Fibroblast of lung (primary cell): Measurements from ENCODE around the gene SNX8. TPM values are rescaled to one million over a fixed set of nuclear protein-coding genes. Genes with fewer than 3 reads are reported as not detected.
A peak's percentile ranks its signal among the peaks of the same experiment; 100 is the strongest.

Experiments used
- DNase-seq, 2 donors: peaks; one replicate each; pipeline versions ENCODE4 v3.0.0 to v3.0.0-alpha.2; 2010; ENCODE audit warnings: low read depth in 2 of 2
- H2AFZ ChIP-seq: 2 replicates; pipeline ENCODE4 v1.5.1; 2012; ENCODE audit warnings: low read length, control low read depth, inconsistent platforms
- H3K27ac ChIP-seq: 2 replicates; pipeline ENCODE4 v1.5.1; 2011; ENCODE audit warnings: low read length, control low read depth; ENCODE audit not compliant: insufficient read depth
- H3K27me3 ChIP-seq: 2 replicates; pipeline ENCODE4 v1.5.1; 2011; ENCODE audit warnings: mild to moderate bottlenecking, low read length; ENCODE audit not compliant: control insufficient read depth, insufficient read depth
- H3K36me3 ChIP-seq: 2 replicates; pipeline ENCODE4 v1.5.1; 2011; ENCODE audit warnings: low read length; ENCODE audit not compliant: control insufficient read depth, insufficient read depth
- H3K4me1 ChIP-seq: 2 replicates; pipeline ENCODE4 v1.5.1; 2011; ENCODE audit warnings: low read length; ENCODE audit not compliant: control insufficient read depth, insufficient read depth; ENCODE audit errors: extremely low read depth
- H3K4me2 ChIP-seq: 2 replicates; pipeline ENCODE4 v1.5.1; 2011; ENCODE audit warnings: low read length, control low read depth; ENCODE audit not compliant: insufficient read depth; ENCODE audit errors: extremely low read depth
- H3K4me3 ChIP-seq, 4 experiments: fragments of 200-600 bp in 1 of 4; sonication (generic) in 1 of 4; replicated peaks in 1 of 4; 2 replicates each; pipeline ENCODE4 v1.5.1; 2011 to 2016; ENCODE audit warnings: low read length in 4 of 4, low read depth in 3 of 4, mild to moderate bottlenecking in 3 of 4, control low read depth in 2 of 4, inconsistent platforms in 1 of 4, mixed read lengths in 1 of 4; ENCODE audit not compliant: insufficient read depth in 1 of 4; ENCODE audit errors: control extremely low read depth in 1 of 4
- H3K79me2 ChIP-seq: 2 replicates; pipeline ENCODE4 v1.5.1; 2012; ENCODE audit warnings: mild to moderate bottlenecking, low read length, inconsistent platforms; ENCODE audit not compliant: control insufficient read depth, insufficient read depth
- H3K9ac ChIP-seq: 2 replicates; pipeline ENCODE4 v1.5.1; 2011; ENCODE audit warnings: mild to moderate bottlenecking, low read length, control low read depth; ENCODE audit not compliant: insufficient read depth
- H3K9me3 ChIP-seq: 2 replicates; pipeline ENCODE4 v1.5.1; 2012; ENCODE audit warnings: low read depth, low read length; ENCODE audit not compliant: control insufficient read depth, insufficient read depth
- H4K20me1 ChIP-seq: 2 replicates; pipeline ENCODE4 v1.5.1; 2011; ENCODE audit warnings: low read length; ENCODE audit not compliant: control insufficient read depth, insufficient read depth; ENCODE audit errors: extremely low read depth
- EZH2 ChIP-seq: IDR thresholded peaks from 2 replicates; pipeline ENCODE4 v1.5.1; 2012; ENCODE audit warnings: low read length, control low read depth, mild to moderate bottlenecking; ENCODE audit errors: missing control alignments
- polyA plus RNA-seq, 2 donors: library from polyadenylated mRNA; depleted of rRNA in 1 of 2; stranded (reverse) in 1 of 2; unstranded in 1 of 2; fragments of >200 nt; gene quantifications; 2 replicates each; pipeline ENCODE4 v1.2.1, GENCODE V29; 2011 to 2012; ENCODE audit warnings: missing spikeins in 1 of 2
- total RNA-seq: library from RNA; depleted of rRNA; stranded (reverse); fragments of >200 nt; gene quantifications from 2 replicates; pipeline ENCODE4 v1.2.1, GENCODE V29; 2014
- TF ChIP-seq, protein P1 (sequence below), 2 donors: IDR thresholded peaks in 1 of 2; conservative IDR thresholded peaks in 1 of 2; 1 replicate in 1 of 2; 2 replicates in 1 of 2; pipeline ENCODE4 v1.5.1; 2011 to 2012; ENCODE audit warnings: low read length in 2 of 2, control low read depth in 1 of 2, inconsistent platforms in 1 of 2, low read depth in 1 of 2, mild to moderate bottlenecking in 1 of 2

SNX8 gene
- total and polyA plus RNA-seq, 2 donors (not counting 1 experiment from before 2014, with no cell fraction given), result 13.2 to 27.4 TPM

DNA sequence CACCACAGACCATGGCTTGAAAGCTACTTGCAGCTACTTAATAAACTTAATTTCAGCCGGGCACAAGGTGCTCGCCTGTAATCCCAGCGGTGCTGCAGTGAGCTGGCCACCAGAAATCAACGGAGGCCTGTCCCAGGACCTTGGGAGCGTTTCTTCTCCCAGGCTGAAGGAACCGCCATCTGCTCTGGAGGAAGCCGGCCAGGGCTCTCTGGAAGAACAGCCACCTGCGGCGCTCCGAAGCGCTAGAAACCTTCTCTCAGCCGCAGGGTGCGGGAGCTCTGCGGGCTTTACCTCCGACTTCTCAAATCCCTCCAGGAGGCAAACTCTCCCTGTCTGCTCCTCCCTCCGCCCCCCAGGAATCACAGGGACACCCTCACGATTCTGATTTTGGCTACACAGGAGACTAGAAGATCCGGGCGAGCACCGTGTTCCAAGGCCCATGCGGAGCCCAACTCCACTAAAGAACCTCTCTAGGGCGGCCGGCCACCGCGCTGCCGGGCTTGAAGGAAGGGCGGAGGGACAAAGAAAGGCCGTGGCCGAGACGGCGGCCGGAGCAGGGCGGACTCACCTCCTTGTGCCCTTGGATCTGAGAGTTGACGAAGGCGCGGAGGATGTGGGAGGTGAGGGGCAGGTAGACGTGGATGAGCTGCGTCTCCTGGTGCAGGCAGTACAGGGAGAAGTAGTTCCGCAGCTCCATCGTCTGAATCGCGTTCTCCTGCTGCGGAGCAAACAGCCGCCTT is 57.8 kb downstream of the SNX8 start:
- Histone ChIP-seq H3K9ac (no peak overlapping the region), H3K27me3 (no peaks in the 10 kb centered on the region), H3K79me2 (no peaks in the 10 kb centered on the region), H4K20me1 (no peaks in the 10 kb centered on the region), H3K36me3 (peaks cover 6% of the 10 kb centered on the region), H3K4me2 (no peak overlapping the region), H3K9me3 (no peaks in the 10 kb centered on the region), H3K27ac (no peak overlapping the region), H3K4me1 (no peaks in the 10 kb centered on the region), H3K4me3 (no peak overlapping the region), H2AFZ (no peak overlapping the region)
- DNase-seq, result no peak
- TF ChIP-seq, protein P1, sequence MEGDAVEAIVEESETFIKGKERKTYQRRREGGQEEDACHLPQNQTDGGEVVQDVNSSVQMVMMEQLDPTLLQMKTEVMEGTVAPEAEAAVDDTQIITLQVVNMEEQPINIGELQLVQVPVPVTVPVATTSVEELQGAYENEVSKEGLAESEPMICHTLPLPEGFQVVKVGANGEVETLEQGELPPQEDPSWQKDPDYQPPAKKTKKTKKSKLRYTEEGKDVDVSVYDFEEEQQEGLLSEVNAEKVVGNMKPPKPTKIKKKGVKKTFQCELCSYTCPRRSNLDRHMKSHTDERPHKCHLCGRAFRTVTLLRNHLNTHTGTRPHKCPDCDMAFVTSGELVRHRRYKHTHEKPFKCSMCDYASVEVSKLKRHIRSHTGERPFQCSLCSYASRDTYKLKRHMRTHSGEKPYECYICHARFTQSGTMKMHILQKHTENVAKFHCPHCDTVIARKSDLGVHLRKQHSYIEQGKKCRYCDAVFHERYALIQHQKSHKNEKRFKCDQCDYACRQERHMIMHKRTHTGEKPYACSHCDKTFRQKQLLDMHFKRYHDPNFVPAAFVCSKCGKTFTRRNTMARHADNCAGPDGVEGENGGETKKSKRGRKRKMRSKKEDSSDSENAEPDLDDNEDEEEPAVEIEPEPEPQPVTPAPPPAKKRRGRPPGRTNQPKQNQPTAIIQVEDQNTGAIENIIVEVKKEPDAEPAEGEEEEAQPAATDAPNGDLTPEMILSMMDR (conservative IDR thresholded peaks at IDR 0.05 in 1 of 2, IDR thresholded peaks at IDR 0.05 in 1 of 2; ENCODE audit: low read depth in 1 of 2, low read length in 2 of 2), result no peak
- no peak for TF ChIP-seq EZH2

DNA sequence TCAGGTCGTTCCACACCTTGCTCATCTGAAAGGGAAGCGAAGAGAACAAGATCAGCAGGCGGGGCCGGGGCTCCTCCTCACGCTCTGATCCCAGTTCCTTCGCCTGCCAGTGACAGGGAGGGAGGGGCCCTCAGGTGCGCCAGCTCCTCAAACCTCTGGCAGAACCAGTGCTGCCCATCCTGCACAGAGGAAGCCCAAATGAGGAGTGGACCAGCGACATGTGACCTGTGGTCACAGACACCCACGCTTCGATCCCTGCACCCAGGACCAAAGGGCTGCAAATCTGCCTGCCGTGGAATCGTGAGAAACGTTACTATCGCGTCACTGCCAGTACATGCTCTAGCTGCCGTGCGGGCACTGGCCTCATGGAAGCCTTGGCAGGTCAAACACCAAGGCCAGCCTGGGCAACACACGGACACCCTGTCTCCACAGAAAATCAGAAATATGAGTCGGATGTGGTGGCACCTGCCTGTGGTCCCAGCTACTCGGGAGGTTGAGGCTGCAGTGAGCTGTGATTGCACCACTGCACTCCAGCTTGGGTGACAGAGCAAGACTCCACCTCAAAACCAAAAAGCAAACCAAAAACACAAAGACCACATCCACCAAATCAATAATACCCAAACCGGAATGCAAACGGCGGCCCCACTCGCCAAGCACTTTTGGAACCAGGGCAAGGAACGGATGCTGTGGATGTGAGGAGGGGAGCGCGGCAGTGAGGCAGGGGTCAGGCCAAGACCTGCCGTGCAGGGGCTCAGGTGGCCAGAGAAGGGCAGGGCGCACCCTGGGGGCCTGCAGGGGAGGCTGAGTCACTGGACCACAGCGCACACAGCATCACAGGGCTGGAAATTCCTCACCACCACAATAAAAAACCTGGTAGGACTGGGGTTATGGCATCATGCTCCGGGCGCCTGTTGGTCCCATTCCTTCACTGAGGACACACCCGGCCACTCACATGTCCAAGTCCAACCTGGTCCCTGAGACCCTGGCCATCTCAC is 58.8 kb downstream of the SNX8 start:
- no peak overlapping the region for H3K9ac ChIP-seq
- peaks cover 8% of the 10 kb centered on the region for H3K36me3 ChIP-seq
- peak in 1 of 2 donors; percentile 64 for DNase-seq
- H3K27ac ChIP-seq, result no peak overlapping the region
- H3K4me1 ChIP-seq, result no peaks in the 10 kb centered on the region
- no peak overlapping the region for H3K4me3 ChIP-seq
- H3K27me3 ChIP-seq, result no peaks in the 10 kb centered on the region
- no peaks in the 10 kb centered on the region for H4K20me1 ChIP-seq
- no peaks in the 10 kb centered on the region for H3K79me2 ChIP-seq
- no peaks in the 10 kb centered on the region for H3K9me3 ChIP-seq
- no peak overlapping the region for H2AFZ ChIP-seq
- TF ChIP-seq EZH2, result no peak
- TF ChIP-seq, protein P1 (conservative IDR thresholded peaks at IDR 0.05 in 1 of 2, IDR thresholded peaks at IDR 0.05 in 1 of 2; ENCODE audit: low read depth in 1 of 2, low read length in 2 of 2), result no peak
- H3K4me2 ChIP-seq, result no peak overlapping the region
